ENCODE measurements around the gene ZBTB5. TPM values are rescaled to one million over a fixed set of nuclear protein-coding genes. Genes with fewer than 3 reads are reported as not detected.

The ZBTB5 gene
- polyA plus RNA-seq, 6 donors from 2014 or later = 1.1 to 2.8 (median 1.8) TPM

DNA sequence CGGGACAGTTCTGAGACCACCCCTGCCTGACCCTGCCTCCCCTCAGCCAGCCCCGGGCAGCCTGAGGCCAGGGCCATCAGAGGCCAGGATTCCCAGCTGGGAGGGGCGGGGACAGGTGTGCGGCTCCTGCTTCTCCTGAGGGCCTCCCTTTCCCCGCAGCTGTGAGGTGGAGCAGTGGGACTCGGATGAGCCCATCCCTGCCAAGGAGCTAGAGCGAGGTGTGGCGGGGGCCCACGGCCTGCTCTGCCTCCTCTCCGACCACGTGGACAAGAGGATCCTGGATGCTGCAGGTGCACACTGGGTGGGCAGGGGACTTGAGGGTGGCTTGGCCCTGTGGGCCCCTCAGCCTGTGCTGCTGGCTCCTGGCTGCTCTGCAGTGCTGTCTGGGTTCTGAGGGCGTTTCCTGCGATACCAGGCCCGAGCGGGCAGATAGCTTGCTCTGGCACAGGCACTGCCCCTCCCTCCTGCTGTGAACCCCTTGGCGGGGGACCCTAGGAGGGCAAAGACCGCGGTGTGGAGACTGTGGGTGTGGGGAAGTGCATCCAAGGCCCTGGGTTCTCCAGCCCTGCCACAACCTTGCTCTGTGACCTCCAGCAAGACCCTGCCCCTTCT lies 40.5 kb downstream of the ZBTB5 start:
- Mint-ChIP-seq H3K4me3 (peak overlapping the region in 1 of 8 donors; percentile 94), H3K4me1 (peaks cover 23 to 33% (median 32%) of the 10 kb centered on the region in 3 donors), H3K9me3 (no peaks in the 10 kb centered on the region), H3K27ac (peak overlapping the region in 2 of 6 donors; percentile 53 to 87), H3K36me3 (peaks cover 3 to 15% of the 10 kb centered on the region in 2 donors), H3K27me3 (no peaks in the 10 kb centered on the region)
- no peak for DNase-seq
- no peak for ATAC-seq (ENCODE audit: low read depth in 2 of 2)

GRCh38 chr9:37424204-37424685 lies 41.0 kb downstream of the ZBTB5 start:
- ATAC-seq (ENCODE audit: low read depth in 2 of 2) (no peak), DNase-seq (no peak)
- peak overlapping the region in 7 of 8 donors; percentile 94 to 97 (median 95) for H3K4me3 Mint-ChIP-seq
- no peaks in the 10 kb centered on the region for H3K9me3 Mint-ChIP-seq
- peaks cover 3 to 15% of the 10 kb centered on the region in 2 donors for H3K36me3 Mint-ChIP-seq
- peaks cover 23 to 33% (median 32%) of the 10 kb centered on the region in 3 donors for H3K4me1 Mint-ChIP-seq
- H3K27ac Mint-ChIP-seq = peak overlapping the region in 1 of 6 donors; percentile 96
- no peaks in the 10 kb centered on the region for H3K27me3 Mint-ChIP-seq

- Mint-ChIP-seq H3K9me3 (no peaks in the 10 kb centered on the region), H3K36me3 (peaks cover 3 to 13% of the 10 kb centered on the region in 2 donors), H3K4me3 (peak overlapping the region; percentile 94 to 98 (median 96)), H3K27me3 (no peaks in the 10 kb centered on the region), H3K27ac (peak overlapping the region in 5 of 6 donors; percentile 74 to 98 (median 96)), H3K4me1 (peaks cover 28 to 34% (median 33%) of the 10 kb centered on the region in 3 donors)
- no peak for DNase-seq
- ATAC-seq (ENCODE audit: low read depth in 2 of 2) = no peak
Observed at GRCh38 chr9:37423508-37423907, 41.7 kb downstream of the ZBTB5 start.

GRCh38 chr9:37422289-37423104 lies 42.8 kb downstream of the ZBTB5 start, which contains the start of gene GRHPR:
Gene GRHPR (plus strand): TSS chr9:37422696. CDS start chr9:37422751, 55 bp downstream.
- ATAC-seq (ENCODE audit: low read depth in 2 of 2) (peak; percentile 97), DNase-seq (peak; percentile 83)
- H3K27ac Mint-ChIP-seq = peak within 1 kb of the TSS; percentile 87 to 98 (median 96)
- no peaks in the 10 kb centered on the region for H3K27me3 Mint-ChIP-seq
- H3K4me3 Mint-ChIP-seq = peak within 1 kb of the TSS; percentile 94 to 98 (median 96)
- H3K36me3 Mint-ChIP-seq = peaks cover 0 to 7% of the 10 kb centered on the region in 2 donors
- H3K4me1 Mint-ChIP-seq = peaks cover 28 to 34% (median 33%) of the 10 kb centered on the region in 3 donors
- no peaks in the 10 kb centered on the region for H3K9me3 Mint-ChIP-seq

DNA sequence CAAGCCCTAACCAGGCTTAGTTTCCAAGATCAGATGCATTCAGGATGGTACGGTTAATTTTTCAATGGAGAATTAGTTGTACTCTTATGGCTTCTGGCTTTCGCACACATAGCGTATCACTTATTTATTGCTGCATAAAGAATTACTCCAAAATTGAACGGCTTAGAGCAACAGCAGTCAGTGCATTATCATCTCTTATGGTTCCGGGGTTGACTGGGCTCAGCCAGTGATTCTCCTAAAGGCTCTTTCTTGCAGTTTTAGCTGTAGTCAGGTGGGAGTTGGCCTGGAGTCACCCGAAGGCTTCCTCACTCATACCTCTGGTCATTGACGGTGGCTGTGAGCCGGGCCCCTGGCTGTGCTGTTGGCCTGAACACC lies 43.3 kb downstream of the ZBTB5 start:
- Mint-ChIP-seq H3K27me3 (no peaks in the 10 kb centered on the region), H3K27ac (peak overlapping the region; percentile 87 to 98 (median 96)), H3K36me3 (peaks cover 0 to 4% of the 10 kb centered on the region in 2 donors), H3K9me3 (no peaks in the 10 kb centered on the region), H3K4me1 (peaks cover 29 to 37% (median 33%) of the 10 kb centered on the region in 3 donors), H3K4me3 (peak overlapping the region; percentile 94 to 98 (median 96))
- no peak for DNase-seq
- ATAC-seq (ENCODE audit: low read depth in 2 of 2) = no peak

DNA sequence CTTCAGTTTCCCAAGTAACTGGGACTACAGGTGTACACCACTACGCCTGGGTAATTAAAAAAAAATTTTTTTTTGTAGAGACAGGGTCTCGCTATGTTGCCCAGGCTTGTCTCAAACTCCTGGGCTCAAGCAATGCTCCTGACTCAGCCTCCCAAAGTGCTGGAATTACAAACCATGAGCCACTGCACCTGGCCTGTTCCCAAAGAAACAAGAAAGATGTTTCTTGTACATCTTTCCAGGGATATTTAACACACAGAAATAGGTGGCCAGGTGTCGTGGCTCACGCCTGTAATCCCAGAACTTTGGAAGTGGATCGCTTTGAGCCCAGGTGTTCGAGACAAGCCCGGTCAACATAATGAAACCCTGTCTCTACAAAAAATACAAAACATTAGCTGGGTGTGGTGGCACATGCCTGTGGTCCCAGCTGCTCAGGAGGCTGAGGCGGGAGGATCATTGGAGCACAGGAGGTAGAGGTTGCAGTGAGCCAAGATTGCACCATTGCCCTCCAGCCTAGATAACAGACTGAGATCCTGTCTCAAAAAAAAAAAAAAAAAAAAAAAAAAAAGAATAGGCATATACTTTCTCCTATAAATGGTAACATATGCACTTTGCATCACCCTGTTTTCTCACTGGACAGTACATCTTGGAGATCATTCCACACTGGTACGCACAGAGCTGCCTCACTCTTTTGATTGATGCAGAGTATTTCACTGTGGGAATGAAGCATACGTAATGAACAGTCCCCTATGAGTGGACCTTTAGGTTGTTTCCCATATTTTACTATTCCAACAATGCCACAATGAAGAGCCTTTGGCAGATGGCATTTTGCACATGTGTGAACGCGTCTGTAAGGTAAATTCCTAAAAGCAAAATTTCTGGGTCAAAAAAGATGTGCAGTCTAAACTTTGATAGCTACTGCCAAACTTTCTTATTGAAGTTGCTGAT lies 44.7 kb downstream of the ZBTB5 start:
- ATAC-seq (ENCODE audit: low read depth in 2 of 2) (no peak), DNase-seq (no peak)
- Mint-ChIP-seq H3K4me3 (peak overlapping the region in 2 of 8 donors; percentile 42 to 63), H3K36me3 (no peaks in the 10 kb centered on the region), H3K9me3 (no peaks in the 10 kb centered on the region), H3K27ac (peak overlapping the region in 3 of 6 donors; percentile 38 to 91 (median 42)), H3K4me1 (peaks cover 27 to 40% (median 29%) of the 10 kb centered on the region in 3 donors), H3K27me3 (no peaks in the 10 kb centered on the region)

- Mint-ChIP-seq H3K4me3 (no peak overlapping the region), H3K27ac (peak overlapping the region in 2 of 6 donors; percentile 80 to 86), H3K36me3 (peaks cover 0 to 6% of the 10 kb centered on the region in 2 donors), H3K4me1 (peaks cover 31 to 50% (median 35%) of the 10 kb centered on the region in 3 donors), H3K27me3 (no peaks in the 10 kb centered on the region), H3K9me3 (no peaks in the 10 kb centered on the region)
- no peak for ATAC-seq (ENCODE audit: low read depth in 2 of 2)
- no peak for DNase-seq
Observed at GRCh38 chr9:37419204-37419603, 46.0 kb downstream of the ZBTB5 start.

GRCh38 chr9:37417857-37418618 lies 47.2 kb downstream of the ZBTB5 start:
- peaks cover 23 to 44% (median 27%) of the 10 kb centered on the region in 3 donors for H3K4me1 Mint-ChIP-seq
- H3K4me3 Mint-ChIP-seq = peak overlapping the region in 1 of 8 donors; percentile 6

GRCh38 chr9:37417252-37417803 lies 47.9 kb downstream of the ZBTB5 start:
- no peaks in the 10 kb centered on the region for H3K9me3 Mint-ChIP-seq
- H3K27me3 Mint-ChIP-seq = no peaks in the 10 kb centered on the region
- DNase-seq (no peak), ATAC-seq (ENCODE audit: low read depth in 2 of 2) (no peak)
- peak overlapping the region in 2 of 6 donors; percentile 34 to 75 for H3K27ac Mint-ChIP-seq
- peaks cover 23 to 46% (median 25%) of the 10 kb centered on the region in 3 donors for H3K4me1 Mint-ChIP-seq
- H3K36me3 Mint-ChIP-seq = peaks cover 0 to 6% of the 10 kb centered on the region in 2 donors
- no peak overlapping the region for H3K4me3 Mint-ChIP-seq

More at GRCh38 chr9:37417857-37418618, 47.2 kb downstream of the ZBTB5 start:
- H3K9me3 Mint-ChIP-seq = no peaks in the 10 kb centered on the region
- no peaks in the 10 kb centered on the region for H3K27me3 Mint-ChIP-seq
- ATAC-seq (ENCODE audit: low read depth in 2 of 2) = no peak
- H3K27ac Mint-ChIP-seq = no peak overlapping the region
- peaks cover 0 to 6% of the 10 kb centered on the region in 2 donors for H3K36me3 Mint-ChIP-seq
- no peak for DNase-seq

DNA sequence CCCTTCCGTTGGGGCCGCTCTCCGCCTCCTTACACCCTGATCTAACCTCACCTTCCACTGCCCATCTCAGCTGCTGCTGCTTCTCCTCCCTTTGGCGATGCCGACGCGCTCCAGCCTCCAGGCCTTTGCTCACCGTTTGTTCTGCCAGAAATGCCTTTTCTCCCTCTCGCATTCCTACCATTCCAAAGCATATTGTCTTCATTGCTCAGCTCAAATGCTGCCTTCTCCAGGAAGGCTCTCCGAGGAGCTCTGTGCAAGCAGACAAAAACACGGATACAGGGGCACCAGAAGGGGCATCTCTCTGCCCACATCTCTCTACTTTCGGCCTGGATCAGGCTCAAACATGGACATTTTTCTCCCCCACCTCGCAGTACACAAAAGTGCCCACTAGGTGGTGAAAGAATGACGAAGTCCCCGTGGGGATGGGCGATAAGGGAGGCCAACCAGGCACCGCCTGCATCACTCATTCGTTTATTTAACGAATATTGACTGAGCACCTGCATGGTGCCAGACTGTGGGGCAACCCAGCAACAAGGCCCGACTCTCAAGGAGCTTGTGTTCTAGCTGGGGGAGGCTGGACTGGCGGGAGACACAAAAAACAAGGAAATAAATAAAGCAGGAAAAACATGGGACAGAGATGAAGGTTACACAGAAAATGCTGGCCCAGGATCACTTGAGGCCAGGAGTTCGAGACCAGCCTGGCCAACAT lies 50.1 kb downstream of the ZBTB5 start:
- ATAC-seq (ENCODE audit: low read depth in 2 of 2) (peak; percentile 79 to 84), DNase-seq (peak; percentile 74)
- peak overlapping the region; percentile 12 to 85 (median 78) for H3K4me3 Mint-ChIP-seq
- no peaks in the 10 kb centered on the region for H3K9me3 Mint-ChIP-seq
- H3K27ac Mint-ChIP-seq = peak overlapping the region; percentile 74 to 99 (median 94)
- peaks cover 38 to 61% (median 40%) of the 10 kb centered on the region in 3 donors for H3K4me1 Mint-ChIP-seq
- H3K36me3 Mint-ChIP-seq = peaks cover 0 to 6% of the 10 kb centered on the region in 2 donors
- H3K27me3 Mint-ChIP-seq = no peaks in the 10 kb centered on the region

GRCh38 chr9:37414503-37414943 lies 50.7 kb downstream of the ZBTB5 start:
- Mint-ChIP-seq H3K27ac (peak overlapping the region in 3 of 6 donors; percentile 92 to 99 (median 95)), H3K27me3 (no peaks in the 10 kb centered on the region), H3K9me3 (no peaks in the 10 kb centered on the region), H3K36me3 (peaks cover 0 to 6% of the 10 kb centered on the region in 2 donors), H3K4me3 (peak overlapping the region in 1 of 8 donors; percentile 11), H3K4me1 (peaks cover 42 to 67% (median 47%) of the 10 kb centered on the region in 3 donors)
- ATAC-seq (ENCODE audit: low read depth in 2 of 2) (no peak), DNase-seq (no peak)

Data from naive B cell (primary cell).